Fibroblast of lung (primary cell): ENCODE results near the gene POLD1.

Source experiments
- CTCF ChIP-seq, 2 donors: IDR thresholded peaks in 1 of 2; conservative IDR thresholded peaks in 1 of 2; 1 replicate in 1 of 2; 2 replicates in 1 of 2; pipeline ENCODE4 v1.5.1; 2011 to 2012; ENCODE audit warnings: low read length in 2 of 2, control low read depth in 1 of 2, inconsistent platforms in 1 of 2, low read depth in 1 of 2, mild to moderate bottlenecking in 1 of 2
- EZH2 ChIP-seq: IDR thresholded peaks from 2 replicates; pipeline ENCODE4 v1.5.1; 2012; ENCODE audit warnings: low read length, control low read depth, mild to moderate bottlenecking; ENCODE audit errors: missing control alignments

GRCh38 chr19:50457300-50457699 is 73.2 kb downstream of the POLD1 start:
- TF ChIP-seq CTCF (conservative IDR thresholded peaks at IDR 0.05 in 1 of 2, IDR thresholded peaks at IDR 0.05 in 1 of 2; ENCODE audit: low read depth in 1 of 2, low read length in 2 of 2) (no peak), EZH2 (no peak)
